H1 (cell line): ENCODE measurements around the gene CHMP4B. TPM values are rescaled to one million over a fixed set of nuclear protein-coding genes. Genes with fewer than 3 reads are reported as not detected.

Experiments
- CBX5 ChIP-seq: fragments of 300-800, 300-1000 bp; sonication (generic); IDR thresholded peaks from 2 replicates; pipeline ENCODE4 v1.7.1; 2016; ENCODE audit warnings: antibody characterized with exemption, low read length, low read depth
- CHD1 ChIP-seq: IDR thresholded peaks from 2 replicates; pipeline ENCODE4 v1.6.1; 2012; ENCODE audit warnings: low read depth, low read length, improper control_type of control experiment
- KDM1A ChIP-seq: fragments of 200-600, 300-600 bp; sonication (generic); IDR thresholded peaks from 2 replicates; pipeline ENCODE4 v1.7.1; 2016; ENCODE audit warnings: mild to moderate bottlenecking, low read length, borderline replicate concordance
- KDM4A ChIP-seq: IDR thresholded peaks from one replicate; pipeline ENCODE4 v1.7.1; 2012; ENCODE audit warnings: low read depth, mild to moderate bottlenecking, moderate library complexity, low read length, inconsistent platforms; ENCODE audit not compliant: severe bottlenecking
- KDM5A ChIP-seq: fragments of 200-600 bp; IDR thresholded peaks from 2 replicates; pipeline ENCODE4 v1.7.1; 2012; ENCODE audit warnings: mild to moderate bottlenecking, low read length, inconsistent platforms, mixed read lengths
- RNF2 ChIP-seq: fragments of 200-900, 300-1000 bp; sonication (generic); IDR thresholded peaks from 2 replicates; pipeline ENCODE4 v1.7.1; 2016; ENCODE audit warnings: borderline replicate concordance, low read depth, mild to moderate bottlenecking, antibody characterized with exemption, low read length; ENCODE audit not compliant: poor library complexity, severe bottlenecking; ENCODE audit errors: missing control alignments
- SIRT6 ChIP-seq: IDR thresholded peaks from one replicate; pipeline ENCODE4 v1.7.1; 2012; ENCODE audit warnings: low read length, inconsistent platforms
- polyA plus RNA-seq, 7 experiments: library from polyadenylated mRNA; depleted of rRNA in 3 of 7; stranded (reverse) in 5 of 7; unstranded in 2 of 7; fragments of >200 nt in 5 of 7; fragments of 200-250 nt in 2 of 7; gene quantifications; 1 replicate in 5 of 7; 2 replicates in 1 of 7; 4 replicates in 1 of 7; pipeline versions ENCODE4 v1.2.1 to v1.2.3, GENCODE V29; 2011 to 2013; ENCODE audit warnings: missing spikeins in 2 of 7, mixed read lengths in 2 of 7
- total RNA-seq: library from RNA; stranded (reverse); fragmentation: NEBNext Ultra II Directional; extraction: Animal tissue kit (Norgen Biotek cat#: 25700); gene quantifications from 2 replicates; pipeline ENCODE4 v1.2.1, GENCODE V29; 2021
- TF ChIP-seq, protein P1 (sequence below), 3 experiments: IDR thresholded peaks; 1 replicate in 2 of 3; 2 replicates in 1 of 3; pipeline versions ENCODE4 v1.5.1 to v1.6.1; 2011; ENCODE audit warnings: low read length in 3 of 3, mild to moderate bottlenecking in 3 of 3, inconsistent platforms in 2 of 3, low read depth in 1 of 3, moderate library complexity in 1 of 3; ENCODE audit not compliant: insufficient read depth in 1 of 3; ENCODE audit errors: control extremely low read depth in 1 of 3

The CHMP4B gene
- total and polyA plus RNA-seq, 2 of the 8 experiments (the other 6 are each of a cell fraction or from before 2014, with no cell fraction given): 38.6 to 66.3 TPM

DNA sequence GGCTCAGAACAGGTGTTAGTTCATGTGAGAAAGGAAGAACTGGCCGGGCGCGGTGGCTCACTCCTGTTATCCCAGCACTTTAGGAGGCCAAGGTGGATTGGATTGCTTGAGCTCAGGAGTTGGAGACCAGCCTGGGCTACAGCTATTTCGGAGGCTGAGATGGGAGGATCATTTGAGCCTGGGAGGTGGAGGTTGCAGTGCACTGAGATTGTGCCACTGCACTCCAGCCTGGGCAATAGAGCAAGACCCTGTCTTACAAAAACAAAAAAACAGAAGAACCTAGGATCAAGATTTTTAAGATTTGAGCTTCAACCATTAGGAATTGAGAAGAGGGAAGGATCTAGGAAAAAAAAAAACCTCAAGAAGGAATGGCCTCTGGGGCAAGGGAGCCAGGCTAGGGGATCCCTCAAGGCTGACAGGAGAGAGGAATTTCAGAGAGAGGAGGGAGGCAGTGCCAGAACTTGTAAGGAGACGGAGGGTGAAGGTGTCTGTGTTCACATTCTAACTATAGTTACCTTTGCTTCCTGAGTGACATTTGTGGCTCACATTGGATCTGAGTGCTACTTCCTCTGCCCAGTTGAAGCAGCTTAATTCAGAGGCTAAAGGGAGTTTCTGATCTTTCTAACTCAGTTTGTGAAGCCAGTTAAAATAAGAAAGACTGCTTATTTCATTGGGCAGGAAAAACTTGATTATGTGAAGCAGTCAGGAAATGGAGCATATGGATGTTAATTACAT, 26.1 kb downstream of the CHMP4B start (continued):
- TF ChIP-seq KDM4A (no peak), CBX5 (no peak), CHD1 (no peak), RNF2 (no peak), KDM5A (no peak), SIRT6 (no peak), KDM1A (no peak)
- TF ChIP-seq, protein P1, sequence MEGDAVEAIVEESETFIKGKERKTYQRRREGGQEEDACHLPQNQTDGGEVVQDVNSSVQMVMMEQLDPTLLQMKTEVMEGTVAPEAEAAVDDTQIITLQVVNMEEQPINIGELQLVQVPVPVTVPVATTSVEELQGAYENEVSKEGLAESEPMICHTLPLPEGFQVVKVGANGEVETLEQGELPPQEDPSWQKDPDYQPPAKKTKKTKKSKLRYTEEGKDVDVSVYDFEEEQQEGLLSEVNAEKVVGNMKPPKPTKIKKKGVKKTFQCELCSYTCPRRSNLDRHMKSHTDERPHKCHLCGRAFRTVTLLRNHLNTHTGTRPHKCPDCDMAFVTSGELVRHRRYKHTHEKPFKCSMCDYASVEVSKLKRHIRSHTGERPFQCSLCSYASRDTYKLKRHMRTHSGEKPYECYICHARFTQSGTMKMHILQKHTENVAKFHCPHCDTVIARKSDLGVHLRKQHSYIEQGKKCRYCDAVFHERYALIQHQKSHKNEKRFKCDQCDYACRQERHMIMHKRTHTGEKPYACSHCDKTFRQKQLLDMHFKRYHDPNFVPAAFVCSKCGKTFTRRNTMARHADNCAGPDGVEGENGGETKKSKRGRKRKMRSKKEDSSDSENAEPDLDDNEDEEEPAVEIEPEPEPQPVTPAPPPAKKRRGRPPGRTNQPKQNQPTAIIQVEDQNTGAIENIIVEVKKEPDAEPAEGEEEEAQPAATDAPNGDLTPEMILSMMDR (IDR thresholded peaks at IDR 0.05; ENCODE audit: control extremely low read depth in 1 of 3, insufficient read depth in 1 of 3, low read depth in 1 of 3, low read length in 3 of 3): no peak
